K562 (cell line): ENCODE data around the gene VN1R2. TPM values are rescaled to one million over a fixed set of nuclear protein-coding genes. Genes with fewer than 3 reads are reported as not detected.

Experiments
- NCOA4 ChIP-seq: fragments of 450-650 bp; IDR thresholded peaks from 2 replicates; pipeline ENCODE4 v1.6.1; 2018; ENCODE audit warnings: mild to moderate bottlenecking; ENCODE audit not compliant: partially characterized antibody
- RAD21 ChIP-seq, 2 experiments: fragments of 250-450 bp in 1 of 2; fragments of 450-650 bp in 1 of 2; sonication (Bioruptor Pico) in 1 of 2; formaldehyde crosslinking in 1 of 2; IDR thresholded peaks in 1 of 2; conservative IDR thresholded peaks in 1 of 2; 2 replicates each; pipeline versions ENCODE4 v1.4.0 to v1.8.0; 2020 to 2022; ENCODE audit warnings: mild to moderate bottlenecking in 2 of 2, moderate library complexity in 1 of 2
- ZNF280A ChIP-seq: fragments of 450-650 bp; IDR thresholded peaks from 2 replicates; pipeline ENCODE4 v1.6.1; 2018; ENCODE audit warnings: mild to moderate bottlenecking, low read depth; ENCODE audit not compliant: partially characterized antibody
- polyA plus RNA-seq, 8 experiments: library from polyadenylated mRNA; depleted of rRNA in 4 of 8; stranded (reverse) in 5 of 8; unstranded in 3 of 8; fragments of >200 nt; fragmentation: Nextera tagmentation in 2 of 8; fragmentation: Illumina TruSeq in 1 of 8; extraction: Ambion mirVana in 2 of 8; extraction: Trizol in 1 of 8; gene quantifications; 2 replicates each; pipeline versions ENCODE4 v1.2.1 to v1.2.3, GENCODE V29; 2011 to 2014; ENCODE audit warnings: inconsistent platforms in 1 of 8, missing spikeins in 1 of 8
- total RNA-seq, 7 experiments: library from RNA; depleted of rRNA in 6 of 7; stranded (reverse); fragments of >200 nt in 6 of 7; fragmentation: Illumina TruSeq in 2 of 7; extraction: Trizol in 2 of 7; gene quantifications; 2 replicates each; pipeline versions ENCODE4 v1.2.1 to v1.2.3, GENCODE V29; 2011 to 2021; ENCODE audit warnings: low replicate concordance in 1 of 7

The VN1R2 gene
- total and polyA plus RNA-seq, 9 of the 15 experiments (the other 6 are each of a cell fraction or from before 2014, with no cell fraction given) = not detected

GRCh38 chr19:53308339-53308811, 50.3 kb downstream of the VN1R2 start (continued):
- no peak for TF ChIP-seq ZNF280A
- no peak for TF ChIP-seq NCOA4
- peak in 1 of 2 experiments; percentile 54; a peak in 2 of 4 replicates for TF ChIP-seq RAD21 (CRISPR knock-in tag; conservative IDR thresholded peaks at IDR 0.05 in 1 of 2, IDR thresholded peaks at IDR 0.05 in 1 of 2)

Other genes with a start within 250 kb of the VN1R2 start
Only the 7 nearest of the 13 such genes appear.
- gene ZNF415, start 125.4 kb upstream of the VN1R2 start, total RNA-seq (2014; rRNA removed) = 0.16 TPM in 1 of 2 replicates, not detected in the other
- 0.10 and 0.18 TPM in 2 replicates for gene ZNF415, start 125.4 kb upstream of the VN1R2 start, total RNA-seq (2014; rRNA removed; fragmentation: Illumina TruSeq; extraction: Trizol)
- 0.14 and 0.30 TPM in 2 replicates for gene ZNF415, start 125.4 kb upstream of the VN1R2 start, total RNA-seq (2015; rRNA removed; fragmentation: Illumina TruSeq; extraction: Trizol)
- 0.44 and 0.45 TPM in 2 replicates for gene ZNF415, start 125.4 kb upstream of the VN1R2 start, total RNA-seq (2021)
- 0.14 and 0.34 TPM in 2 replicates for gene ZNF415, start 125.4 kb upstream of the VN1R2 start, polyA plus RNA-seq (2011; rRNA removed)
- gene ZNF415, start 125.4 kb upstream of the VN1R2 start, polyA plus RNA-seq (2014; fragmentation: Illumina TruSeq; extraction: Trizol) = 0.11 and 0.12 TPM in 2 replicates
- gene ZNF415, start 125.4 kb upstream of the VN1R2 start, polyA plus RNA-seq (2014; fragmentation: Nextera tagmentation; extraction: Ambion mirVana) = under 1 TPM in 1 of 2 experiments, not detected in 1; 0.06 TPM
- 0.82 TPM in 1 of 2 replicates, not detected in the other for gene ZNF415, start 125.4 kb upstream of the VN1R2 start, polyA plus RNA-seq (2014; rRNA removed)
- gene ZNF347, start 99.2 kb upstream of the VN1R2 start, total RNA-seq (2014; rRNA removed) = 3.8 and 5.0 TPM in 2 replicates
- 14.6 and 15.7 TPM in 2 replicates for gene ZNF347, start 99.2 kb upstream of the VN1R2 start, total RNA-seq (2014; rRNA removed; fragmentation: Illumina TruSeq; extraction: Trizol)
- 9.1 TPM in 2 replicates for gene ZNF347, start 99.2 kb upstream of the VN1R2 start, total RNA-seq (2015; rRNA removed; fragmentation: Illumina TruSeq; extraction: Trizol)
- 7.4 and 8.8 TPM in 2 replicates for gene ZNF347, start 99.2 kb upstream of the VN1R2 start, total RNA-seq (2021)
- gene ZNF347, start 99.2 kb upstream of the VN1R2 start, polyA plus RNA-seq (2011; rRNA removed) = 4.6 and 9.2 TPM in 2 replicates
- gene ZNF347, start 99.2 kb upstream of the VN1R2 start, polyA plus RNA-seq (2014; fragmentation: Illumina TruSeq; extraction: Trizol) = 6.6 and 7.1 TPM in 2 replicates
- gene ZNF347, start 99.2 kb upstream of the VN1R2 start, polyA plus RNA-seq (2014; fragmentation: Nextera tagmentation; extraction: Ambion mirVana) = 1 to 10 TPM; 3.5 to 5.2 TPM
- gene ZNF347, start 99.2 kb upstream of the VN1R2 start, polyA plus RNA-seq (2014; rRNA removed) = 5.3 and 5.5 TPM in 2 replicates
- gene ZNF665, start 64.9 kb upstream of the VN1R2 start, total RNA-seq (2014; rRNA removed) = 1.4 and 1.9 TPM in 2 replicates
- gene ZNF665, start 64.9 kb upstream of the VN1R2 start, total RNA-seq (2014; rRNA removed; fragmentation: Illumina TruSeq; extraction: Trizol) = 4.3 and 4.9 TPM in 2 replicates
- 2.4 and 2.6 TPM in 2 replicates for gene ZNF665, start 64.9 kb upstream of the VN1R2 start, total RNA-seq (2015; rRNA removed; fragmentation: Illumina TruSeq; extraction: Trizol)
- gene ZNF665, start 64.9 kb upstream of the VN1R2 start, total RNA-seq (2021) = 1.9 and 2.2 TPM in 2 replicates
- gene ZNF665, start 64.9 kb upstream of the VN1R2 start, polyA plus RNA-seq (2011; rRNA removed) = 5.3 and 7.6 TPM in 2 replicates
- gene ZNF665, start 64.9 kb upstream of the VN1R2 start, polyA plus RNA-seq (2014; fragmentation: Illumina TruSeq; extraction: Trizol) = 4.3 and 6.2 TPM in 2 replicates
- 1 to 10 TPM; 2.8 to 3.6 TPM for gene ZNF665, start 64.9 kb upstream of the VN1R2 start, polyA plus RNA-seq (2014; fragmentation: Nextera tagmentation; extraction: Ambion mirVana)
- 1.8 and 2.1 TPM in 2 replicates for gene ZNF665, start 64.9 kb upstream of the VN1R2 start, polyA plus RNA-seq (2014; rRNA removed)
- 1.5 and 1.6 TPM in 2 replicates for gene ZNF677, start 3.4 kb upstream of the VN1R2 start, total RNA-seq (2014; rRNA removed)
- 2.3 and 3.2 TPM in 2 replicates for gene ZNF677, start 3.4 kb upstream of the VN1R2 start, total RNA-seq (2014; rRNA removed; fragmentation: Illumina TruSeq; extraction: Trizol)
- 1.1 and 1.5 TPM in 2 replicates for gene ZNF677, start 3.4 kb upstream of the VN1R2 start, total RNA-seq (2015; rRNA removed; fragmentation: Illumina TruSeq; extraction: Trizol)
- 1.5 and 2.1 TPM in 2 replicates for gene ZNF677, start 3.4 kb upstream of the VN1R2 start, total RNA-seq (2021)
- gene ZNF677, start 3.4 kb upstream of the VN1R2 start, polyA plus RNA-seq (2011; rRNA removed) = 0.26 and 2.2 TPM in 2 replicates
- 2.0 and 2.3 TPM in 2 replicates for gene ZNF677, start 3.4 kb upstream of the VN1R2 start, polyA plus RNA-seq (2014; fragmentation: Illumina TruSeq; extraction: Trizol)
- gene ZNF677, start 3.4 kb upstream of the VN1R2 start, polyA plus RNA-seq (2014; fragmentation: Nextera tagmentation; extraction: Ambion mirVana) = 1 to 10 TPM; 1.8 to 2.1 TPM
- 1.6 and 4.0 TPM in 2 replicates for gene ZNF677, start 3.4 kb upstream of the VN1R2 start, polyA plus RNA-seq (2014; rRNA removed)
- not detected in 2 replicates for gene VN1R4, start 9.4 kb downstream of the VN1R2 start, total RNA-seq (2014; rRNA removed)
- not detected in 2 replicates for gene VN1R4, start 9.4 kb downstream of the VN1R2 start, total RNA-seq (2014; rRNA removed; fragmentation: Illumina TruSeq; extraction: Trizol)
- gene VN1R4, start 9.4 kb downstream of the VN1R2 start, total RNA-seq (2015; rRNA removed; fragmentation: Illumina TruSeq; extraction: Trizol) = not detected in 2 replicates
- not detected in 2 replicates for gene VN1R4, start 9.4 kb downstream of the VN1R2 start, total RNA-seq (2021)
- not detected in 2 replicates for gene VN1R4, start 9.4 kb downstream of the VN1R2 start, polyA plus RNA-seq (2011; rRNA removed)
- not detected in 2 replicates for gene VN1R4, start 9.4 kb downstream of the VN1R2 start, polyA plus RNA-seq (2014; fragmentation: Illumina TruSeq; extraction: Trizol)
- gene VN1R4, start 9.4 kb downstream of the VN1R2 start, polyA plus RNA-seq (2014; fragmentation: Nextera tagmentation; extraction: Ambion mirVana) = not detected
- not detected in 2 replicates for gene VN1R4, start 9.4 kb downstream of the VN1R2 start, polyA plus RNA-seq (2014; rRNA removed)
- 4.1 and 4.8 TPM in 2 replicates for gene ZNF845, start 75.5 kb downstream of the VN1R2 start, total RNA-seq (2014; rRNA removed)
- gene ZNF845, start 75.5 kb downstream of the VN1R2 start, total RNA-seq (2014; rRNA removed; fragmentation: Illumina TruSeq; extraction: Trizol) = 13.2 and 15.8 TPM in 2 replicates
- 9.3 and 10.8 TPM in 2 replicates for gene ZNF845, start 75.5 kb downstream of the VN1R2 start, total RNA-seq (2015; rRNA removed; fragmentation: Illumina TruSeq; extraction: Trizol)
- gene ZNF845, start 75.5 kb downstream of the VN1R2 start, total RNA-seq (2021) = 5.8 and 6.7 TPM in 2 replicates
- 6.0 and 8.9 TPM in 2 replicates for gene ZNF845, start 75.5 kb downstream of the VN1R2 start, polyA plus RNA-seq (2011; rRNA removed)
- 6.4 and 7.1 TPM in 2 replicates for gene ZNF845, start 75.5 kb downstream of the VN1R2 start, polyA plus RNA-seq (2014; fragmentation: Illumina TruSeq; extraction: Trizol)
- gene ZNF845, start 75.5 kb downstream of the VN1R2 start, polyA plus RNA-seq (2014; fragmentation: Nextera tagmentation; extraction: Ambion mirVana) = 1 to 10 TPM; 1.9 to 3.9 TPM
- 2.9 and 3.2 TPM in 2 replicates for gene ZNF845, start 75.5 kb downstream of the VN1R2 start, polyA plus RNA-seq (2014; rRNA removed)
- gene ZNF525, start 107.4 kb downstream of the VN1R2 start, total RNA-seq (2014; rRNA removed) = 4.1 and 6.9 TPM in 2 replicates
- gene ZNF525, start 107.4 kb downstream of the VN1R2 start, total RNA-seq (2014; rRNA removed; fragmentation: Illumina TruSeq; extraction: Trizol) = 11.0 and 12.0 TPM in 2 replicates
- 5.7 and 6.7 TPM in 2 replicates for gene ZNF525, start 107.4 kb downstream of the VN1R2 start, total RNA-seq (2015; rRNA removed; fragmentation: Illumina TruSeq; extraction: Trizol)
- 6.5 and 6.7 TPM in 2 replicates for gene ZNF525, start 107.4 kb downstream of the VN1R2 start, total RNA-seq (2021)
- gene ZNF525, start 107.4 kb downstream of the VN1R2 start, polyA plus RNA-seq (2011; rRNA removed) = 6.4 and 10.8 TPM in 2 replicates
- gene ZNF525, start 107.4 kb downstream of the VN1R2 start, polyA plus RNA-seq (2014; fragmentation: Illumina TruSeq; extraction: Trizol) = 6.5 and 7.0 TPM in 2 replicates
- gene ZNF525, start 107.4 kb downstream of the VN1R2 start, polyA plus RNA-seq (2014; fragmentation: Nextera tagmentation; extraction: Ambion mirVana) = 1 to 10 TPM; 1.5 to 2.5 TPM
- 4.5 and 5.4 TPM in 2 replicates for gene ZNF525, start 107.4 kb downstream of the VN1R2 start, polyA plus RNA-seq (2014; rRNA removed)